Right cardiac atrium (tissue), 5 donors: ENCODE data around the gene HADH. TPM values are rescaled to one million over a fixed set of nuclear protein-coding genes. Genes with fewer than 3 reads are reported as not detected.
"Not testable (repeated sequence)": the region's sequence is repeated elsewhere in the genome, so short reads cannot be mapped to it uniquely, and the experiment has no call there.

Source experiments
- ATAC-seq, 2 donors: fragments of 200-7000 bp; cut with Tn5 transposase; one replicate each; pipeline versions ENCODE4 v1.8.0 to v1.9.1; 2020; ENCODE audit warnings: moderate library complexity in 2 of 2, mild to moderate bottlenecking in 1 of 2
- DNase-seq, 3 donors: peaks; one replicate each; pipeline ENCODE4 v3.0.0-alpha.2; 2020
- H3K27ac ChIP-seq: one replicate; pipeline ENCODE4 v1.5.1; 2013; ENCODE audit warnings: mild to moderate bottlenecking, low read length, control low read depth, moderate library complexity
- H3K27me3 ChIP-seq: one replicate; pipeline ENCODE4 v1.6.1; 2013; ENCODE audit not compliant: control insufficient read depth, insufficient read depth
- H3K4me1 ChIP-seq: one replicate; pipeline ENCODE4 v1.6.1; 2013; ENCODE audit warnings: low read length; ENCODE audit not compliant: control insufficient read depth, insufficient read depth
- H3K4me3 ChIP-seq: one replicate; pipeline ENCODE4 v1.5.1; 2013; ENCODE audit warnings: low read length, control low read depth
- H3K9me3 ChIP-seq: one replicate; pipeline ENCODE4 v1.6.1; 2013; ENCODE audit warnings: low read length; ENCODE audit not compliant: control insufficient read depth
- WGBS: extraction: QIAGEN DNeasy Blood & Tissue Kit; methylation state at CpG from one replicate; pipeline ENCODE4 v1.1.7; 2013; 5-methylcytosine and 5-hydroxymethylcytosine counted together
- intact Hi-C, 4 donors: fragments of 100-400 bp; cut with DNase I; formaldehyde crosslinking; loops; one replicate each; pipeline versions ENCODE4 v1.11.0 to v1.14.0; 2022 to 2023
- long read RNA-seq, 4 donors: library from polyadenylated mRNA; unstranded; transcript quantifications; one replicate each; pipeline ENCODE4 v2.0.0, GENCODE V29; 2020 to 2021
- polyA plus RNA-seq: library from polyadenylated mRNA; stranded (reverse); fragments of 200-250 nt; gene quantifications from one replicate; pipeline ENCODE4 v1.2.3, GENCODE V29; 2013
- total RNA-seq, 4 donors: library from RNA; stranded (reverse); fragmentation: NEBNext Ultra II Directional; extraction: Animal tissue kit (Norgen Biotek cat#: 25700); gene quantifications; one replicate each; pipeline ENCODE4 v1.2.1, GENCODE V29; 2021
- donor health status: healthy with polysubstance abuse.
- donor health status: DM: no; HTN: yes; CAD: no.
- donor health status: DM: no; HTN: no; CAD: no.
- donor health status: DM: no; HTN: yes; CAD: no; lungs with severe emphysema.
- donor health status: DM: yes; HTN: yes; CAD: no.

HADH gene
- total RNA-seq (100 to 1,000 TPM; 137 to 174 (median 154) TPM), polyA plus RNA-seq (160 TPM)
- long read RNA-seq, donor 1, full-length matches to known transcripts = 382 of 392 reads
- long read RNA-seq, donor 1, partial matches to known transcripts = 5 of 392 reads
- long read RNA-seq, donor 1, other reads (novel, unspliced or antisense) = 5 of 392 reads
- long read RNA-seq, donor 2, transcript HADH-201 (8 exons, 1,912 nt) = major isoform, 218 of 224 reads
- long read RNA-seq, donor 2, partial matches to known transcripts = 1 of 224 reads
- long read RNA-seq, donor 2, other reads (novel, unspliced or antisense) = 4 of 224 reads
- long read RNA-seq, donor 3, full-length matches to known transcripts = 1,118 of 1,156 reads
- long read RNA-seq, donor 3, partial matches to known transcripts = 15 of 1,156 reads
- long read RNA-seq, donor 3, other reads (novel, unspliced or antisense) = 23 of 1,156 reads
- long read RNA-seq, donor 4, transcript HADH-201 (8 exons, 1,912 nt) = major isoform, 317 of 323 reads
- long read RNA-seq, donor 4, partial matches to known transcripts = 2 of 323 reads
- long read RNA-seq, donor 4, other reads (novel, unspliced or antisense) = 4 of 323 reads

- H3K4me1 ChIP-seq = peaks cover 1% of the 10 kb centered on the region
- H3K27ac ChIP-seq = peak within 1 kb of the TSS; percentile 74
- intact Hi-C loops = no loop called here
- H3K4me3 ChIP-seq = peak within 1 kb of the TSS; percentile 47
- DNase-seq (peak; percentile 94 to 98 (median 97)), ATAC-seq (peak; percentile 100)
- no peaks in the 10 kb centered on the region for H3K27me3 ChIP-seq
- WGBS = under 1% methylated on average over 78 of the region's 78 CpGs
- H3K9me3 ChIP-seq = no peaks in the 10 kb centered on the region
Measured at GRCh38 chr4:107989537-107990386, at the start of gene HADH. HADH (plus strand) TSS chr4:107989889; CDS start chr4:107989933, 44 bp downstream.

- Histone ChIP-seq H3K9me3 (no peaks in the 10 kb centered on the region), H3K27ac (no peak overlapping the region), H3K27me3 (no peaks in the 10 kb centered on the region), H3K4me1 (no peaks in the 10 kb centered on the region), H3K4me3 (no peak overlapping the region)
- no peak for DNase-seq
- 93% methylated on average over 3 of the region's 3 CpGs for WGBS
- ATAC-seq = no peak
- intact Hi-C loops = no loop called here
Measured at GRCh38 chr4:107945809-107946208, 43.9 kb upstream of the HADH start.

- H3K27ac ChIP-seq = no peak overlapping the region
- ATAC-seq = no peak
Measured at GRCh38 chr4:107950746-107951540, 38.7 kb upstream of the HADH start.

GRCh38 chr4:107951551-107951950 is 38.1 kb upstream of the HADH start:
- ATAC-seq (no peak), DNase-seq (no peak)
- Histone ChIP-seq H3K9me3 (no peaks in the 10 kb centered on the region), H3K4me1 (no peaks in the 10 kb centered on the region), H3K27ac (no peak overlapping the region), H3K27me3 (no peaks in the 10 kb centered on the region), H3K4me3 (no peak overlapping the region)
- intact Hi-C loops = no loop called here

More at GRCh38 chr4:107950746-107951540, 38.7 kb upstream of the HADH start:
- no peak for DNase-seq
- Histone ChIP-seq H3K9me3 (no peaks in the 10 kb centered on the region), H3K27me3 (no peaks in the 10 kb centered on the region), H3K4me3 (no peak overlapping the region), H3K4me1 (no peaks in the 10 kb centered on the region)
- WGBS = 95% methylated on average over 2 of the region's 2 CpGs
- intact Hi-C loops = no loop called here

- no peaks in the 10 kb centered on the region for H3K27me3 ChIP-seq
- intact Hi-C loops = no loop called here
- H3K27ac ChIP-seq = no peak overlapping the region
- DNase-seq (no peak), ATAC-seq (no peak)
- 86% methylated on average over 1 of the region's 1 CpG for WGBS
- H3K4me3 ChIP-seq = no peak overlapping the region
- no peaks in the 10 kb centered on the region for H3K9me3 ChIP-seq
- no peaks in the 10 kb centered on the region for H3K4me1 ChIP-seq
Measured at GRCh38 chr4:107956011-107956410, 33.7 kb upstream of the HADH start.

- ATAC-seq (no peak), DNase-seq (no peak)
- Histone ChIP-seq H3K9me3 (no peaks in the 10 kb centered on the region), H3K4me3 (no peak overlapping the region), H3K27ac (no peak overlapping the region), H3K4me1 (no peaks in the 10 kb centered on the region), H3K27me3 (no peaks in the 10 kb centered on the region)
- WGBS = 72% methylated on average over 4 of the region's 4 CpGs
- intact Hi-C loops = no loop called here
Measured at GRCh38 chr4:107966903-107967302, 22.8 kb upstream of the HADH start.

- intact Hi-C loops, H3K4me1 ChIP-seq, H3K4me3 ChIP-seq, H3K9me3 ChIP-seq, H3K27ac ChIP-seq, DNase-seq, ATAC-seq, H3K27me3 ChIP-seq: not testable (repeated sequence)
Measured at GRCh38 chr4:107967519-107967918, 22.2 kb upstream of the HADH start.

GRCh38 chr4:107967921-107968320 is 21.8 kb upstream of the HADH start:
- intact Hi-C loops, H3K4me1 ChIP-seq, ATAC-seq, H3K9me3 ChIP-seq, H3K27ac ChIP-seq, DNase-seq, H3K27me3 ChIP-seq, H3K4me3 ChIP-seq: not testable (repeated sequence)
- WGBS = 96% methylated on average over 1 of the region's 1 CpG

GRCh38 chr4:107970063-107970798 is 19.5 kb upstream of the HADH start:
- ATAC-seq (no peak), DNase-seq (no peak)
- WGBS = 86% methylated on average over 12 of the region's 12 CpGs
- no peaks in the 10 kb centered on the region for H3K4me1 ChIP-seq
- H3K9me3 ChIP-seq = no peaks in the 10 kb centered on the region
- H3K27ac ChIP-seq = no peak overlapping the region
- no peak overlapping the region for H3K4me3 ChIP-seq
- intact Hi-C loops = no loop called here
- H3K27me3 ChIP-seq = no peaks in the 10 kb centered on the region

- Histone ChIP-seq H3K27me3 (no peaks in the 10 kb centered on the region), H3K4me1 (no peaks in the 10 kb centered on the region), H3K4me3 (no peak overlapping the region), H3K9me3 (no peaks in the 10 kb centered on the region), H3K27ac (no peak overlapping the region)
- DNase-seq (no peak), ATAC-seq (no peak)
- intact Hi-C loops = no loop called here
Measured at GRCh38 chr4:107972605-107973004, 17.1 kb upstream of the HADH start.
